HepG2 (cell line): ENCODE measurements around the gene HAGH. TPM values are rescaled to one million over a fixed set of nuclear protein-coding genes. Genes with fewer than 3 reads are reported as not detected.

Experiments
- ATAC-seq: fragments of 200-7000 bp; cut with Tn5 transposase; 3 replicates; pipeline ENCODE4 v1.9.1; 2020; ENCODE audit warnings: mild to moderate bottlenecking, moderate library complexity
- BruUV-seq: library from RNA; stranded (reverse); fragments of 400-500 nt; replicated peaks from 2 replicates; lab custom pipeline; 2021; lab: Mats Ljungman, UMichigan
- CTCF ChIA-PET: fragments of 300-600 bp; formaldehyde crosslinking; extraction: SDS; loops from one replicate; lab custom pipeline; 2021; ENCODE audit warnings: low total read pairs, inconsistent platforms, low intra/inter-chr PET ratio; lab: Yijun Ruan, JAX
- POLR2A ChIA-PET: fragments of 350-600 bp; sonication (Branson Sonifier 250); formaldehyde crosslinking; loops from one replicate; lab custom pipeline; 2020; ENCODE audit warnings: antibody characterized with exemption, inconsistent platforms; lab: Yijun Ruan, JAX
- DNase-seq: peaks from one replicate; pipeline ENCODE4 v3.0.0-alpha.2; 2015; ENCODE audit warnings: low spot score
- FAIRE-seq: peaks from 3 replicates; lab custom pipeline; 2011; peaks lifted over from hg19 to GRCh38; lab: Jason Lieb, UNC
- H2AFZ ChIP-seq: one replicate; pipeline ENCODE4 v1.6.1; 2011; ENCODE audit warnings: low read length, inconsistent platforms
- H3K27ac ChIP-seq: fragments of 300-600 bp; 3 replicates; pipeline ENCODE4 v1.8.0; 2011; ENCODE audit warnings: mixed run types, mild to moderate bottlenecking, mixed read lengths, low read length, inconsistent platforms; ENCODE audit not compliant: insufficient read depth; ENCODE audit errors: extremely low read length
- H3K27me3 ChIP-seq, 2 experiments: fragments of 200-600 bp in 1 of 2; 2 replicates in 1 of 2; 3 replicates in 1 of 2; pipeline versions ENCODE4 v1.6.0 to v1.8.0; 2011; ENCODE audit warnings: low read length in 2 of 2, mild to moderate bottlenecking in 2 of 2, moderate library complexity in 2 of 2, inconsistent platforms in 1 of 2; ENCODE audit not compliant: insufficient read depth in 2 of 2, control insufficient read depth in 1 of 2
- H3K36me3 ChIP-seq, 2 experiments: fragments of 200-600 bp in 1 of 2; replicated peaks in 1 of 2; 2 replicates in 1 of 2; 3 replicates in 1 of 2; pipeline versions ENCODE4 v1.5.1 to v1.8.0; 2011; ENCODE audit warnings: low read length in 2 of 2, inconsistent platforms in 1 of 2; ENCODE audit not compliant: insufficient read depth in 2 of 2, control insufficient read depth in 1 of 2
- H3K4me1 ChIP-seq: 2 replicates; pipeline ENCODE4 v1.5.1; 2012; ENCODE audit warnings: low read length, inconsistent platforms; ENCODE audit not compliant: insufficient read depth
- H3K4me2 ChIP-seq: 2 replicates; pipeline ENCODE4 v1.6.0; 2011; ENCODE audit warnings: low read depth, low read length, inconsistent platforms
- H3K4me3 ChIP-seq, 3 experiments: fragments of 200-600 bp in 1 of 3; sonication (generic), shearing (Covaris generic) in 1 of 3; replicated peaks in 1 of 3; 2 replicates each; pipeline ENCODE4 v1.5.1; 2011 to 2016; ENCODE audit warnings: low read length in 3 of 3, inconsistent platforms in 2 of 3, low read depth in 2 of 3, mild to moderate bottlenecking in 2 of 3, control low read depth in 1 of 3, mixed read lengths in 1 of 3; ENCODE audit not compliant: insufficient read depth in 1 of 3
- H3K79me2 ChIP-seq: one replicate; pipeline ENCODE4 v1.6.1; 2011; ENCODE audit warnings: low read length, inconsistent platforms; ENCODE audit not compliant: insufficient read depth
- H3K9ac ChIP-seq: 2 replicates; pipeline ENCODE4 v1.6.0; 2011; ENCODE audit warnings: mild to moderate bottlenecking, low read depth, low read length, inconsistent platforms; ENCODE audit not compliant: insufficient read depth
- H3K9me3 ChIP-seq: 2 replicates; pipeline ENCODE4 v1.5.1; 2012; ENCODE audit warnings: mild to moderate bottlenecking, low read length
- H4K20me1 ChIP-seq: 2 replicates; pipeline ENCODE4 v1.6.0; 2011; ENCODE audit warnings: inconsistent platforms, mild to moderate bottlenecking, low read length, moderate library complexity; ENCODE audit not compliant: insufficient read depth
- FOXA3 ChIP-seq: IDR thresholded peaks from 2 replicates; pipeline ENCODE4 v1.6.1; 2016; ENCODE audit warnings: missing genetic modification reagents, missing compliant biosample characterization
- FOXK1 ChIP-seq: sonication (generic); formaldehyde crosslinking; IDR thresholded peaks from 2 replicates; pipeline ENCODE4 v1.4.0; 2020; ENCODE audit warnings: low read depth, missing genetic modification reagents, borderline replicate concordance
- GABPB1 ChIP-seq: IDR thresholded peaks from 2 replicates; pipeline ENCODE4 v1.6.1; 2016; ENCODE audit warnings: mild to moderate bottlenecking, missing genetic modification reagents, moderate library complexity, missing compliant biosample characterization
- NFIC ChIP-seq: IDR thresholded peaks from 2 replicates; pipeline ENCODE4 v1.6.1; 2012; ENCODE audit warnings: mild to moderate bottlenecking, low read length, inconsistent platforms
- RARA ChIP-seq: IDR thresholded peaks from 2 replicates; pipeline ENCODE4 v1.6.1; 2016; ENCODE audit warnings: missing genetic modification reagents, missing compliant biosample characterization
- RBFOX2 ChIP-seq: fragments of 200-400 bp; formaldehyde crosslinking; IDR thresholded peaks from 2 replicates; pipeline ENCODE4 v1.6.1; 2017; ENCODE audit warnings: low read depth, mild to moderate bottlenecking, low read length
- RORA ChIP-seq: sonication (generic); formaldehyde crosslinking; IDR thresholded peaks from 2 replicates; pipeline ENCODE4 v1.5.0; 2020; ENCODE audit warnings: mild to moderate bottlenecking, missing genetic modification reagents, moderate library complexity
- SETDB1 ChIP-seq: sonication (generic); formaldehyde crosslinking; IDR thresholded peaks from 2 replicates; pipeline ENCODE4 v1.5.1; 2020; ENCODE audit warnings: missing genetic modification reagents, mild to moderate bottlenecking, borderline replicate concordance
- TRIM24 ChIP-seq: sonication (generic); formaldehyde crosslinking; IDR thresholded peaks from 2 replicates; pipeline ENCODE4 v1.8.0; 2022; ENCODE audit warnings: mild to moderate bottlenecking, missing genetic modification reagents
- ZNF343 ChIP-seq: sonication (generic); formaldehyde crosslinking; IDR thresholded peaks from 2 replicates; pipeline ENCODE4 v1.4.0; 2020; ENCODE audit warnings: mild to moderate bottlenecking, missing genetic modification reagents
- ZNF879 ChIP-seq: sonication (generic); formaldehyde crosslinking; IDR thresholded peaks from 2 replicates; pipeline ENCODE4 v1.8.1; 2023; ENCODE audit warnings: missing genetic modification reagents
- WGBS: methylation state at CpG from one replicate; pipeline ENCODE4 v1.1.6; 2017; ENCODE audit warnings: low lambda C conversion rate; 5-methylcytosine and 5-hydroxymethylcytosine counted together
- in situ Hi-C: cut with HindIII; loops from 2 replicates; pipeline ENCODE4 v1.10.0; 2017; ENCODE audit warnings: low pct_unique_long_range_greater_than_20kb; ENCODE audit not compliant: extremely low pct_ligation_motif_present
- intact Hi-C: fragments of 100-400 bp; cut with micrococcal nuclease; formaldehyde crosslinking; loops from one replicate; pipeline ENCODE4 v1.10.0; 2022; ENCODE audit not compliant: unreplicated experiment
- polyA plus RNA-seq, 8 experiments: library from polyadenylated mRNA; depleted of rRNA in 3 of 8; stranded (reverse) in 7 of 8; unstranded in 1 of 8; fragments of >200 nt; fragmentation: Illumina TruSeq in 4 of 8; extraction: Trizol in 4 of 8; gene quantifications; 2 replicates each; pipeline versions ENCODE4 v1.2.1 to v1.2.3, GENCODE V29; 2011 to 2016; ENCODE audit warnings: low read depth in 4 of 8, missing spikeins in 1 of 8, mixed read lengths in 1 of 8; ENCODE audit not compliant: insufficient read depth in 1 of 8
- total RNA-seq, 5 experiments: library from RNA; depleted of rRNA; stranded (reverse); fragments of >200 nt; fragmentation: Illumina TruSeq; extraction: Trizol; gene quantifications; 2 replicates each; pipeline ENCODE4 v1.2.3, GENCODE V29; 2016; ENCODE audit warnings: low read depth in 1 of 5
- TF ChIP-seq, protein P1 (sequence below): sonication (generic); formaldehyde crosslinking; IDR thresholded peaks from 2 replicates; pipeline ENCODE4 v1.4.0; 2020; ENCODE audit warnings: missing genetic modification reagents
- TF ChIP-seq, protein P2 (sequence below): IDR thresholded peaks from 2 replicates; pipeline ENCODE4 v1.6.1; 2012; ENCODE audit warnings: low read depth, low read length, improper control_type of control experiment

Gene HAGH
- total and polyA plus RNA-seq, 2 of the 13 experiments (the other 11 are each of a cell fraction or from before 2014, with no cell fraction given): 70.4 to 95.4 TPM

DNA sequence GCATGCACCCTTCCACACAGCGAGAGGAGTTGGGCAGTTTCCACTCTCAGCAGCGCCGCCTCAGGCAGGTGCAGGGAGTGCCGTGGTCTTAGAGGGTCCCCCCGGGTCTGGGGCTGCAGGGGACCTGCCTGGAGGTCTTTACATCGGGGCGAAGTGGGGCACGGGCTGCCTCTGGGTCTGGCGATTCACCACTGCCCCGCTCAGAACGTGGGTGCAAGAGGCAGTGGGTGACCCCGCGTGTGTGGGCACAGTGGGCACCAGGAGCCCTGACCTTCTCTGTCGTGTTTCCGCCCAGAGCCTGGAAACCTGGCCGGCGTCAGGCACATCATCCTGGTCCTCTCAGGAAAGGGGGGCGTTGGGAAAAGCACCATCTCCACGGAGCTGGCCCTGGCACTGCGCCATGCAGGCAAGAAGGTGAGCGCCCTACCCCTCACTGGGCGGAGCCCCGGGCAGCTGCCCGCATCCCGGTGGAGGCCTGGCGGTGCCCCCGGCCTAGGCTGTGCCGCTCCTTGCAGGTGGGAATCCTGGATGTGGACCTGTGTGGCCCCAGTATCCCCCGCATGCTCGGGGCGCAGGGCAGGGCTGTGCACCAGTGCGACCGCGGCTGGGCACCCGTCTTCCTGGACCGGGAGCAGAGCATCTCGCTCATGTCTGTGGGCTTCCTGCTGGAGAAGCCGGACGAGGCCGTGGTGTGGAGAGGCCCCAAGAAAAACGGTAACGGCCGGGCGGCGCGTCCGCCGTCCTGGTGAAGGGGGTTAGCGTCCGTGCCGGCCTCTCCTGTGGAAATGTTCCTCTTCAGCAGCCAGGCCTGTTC, 40.2 kb downstream of the HAGH start:
- no peak overlapping the region for H3K27ac ChIP-seq
- POLR2A ChIA-PET: no interaction called here
- H3K27me3 ChIP-seq: peaks cover 0 to 2% of the 10 kb centered on the region in 2 experiments; a peak in 1 of 5 replicates
- peaks cover 4% of the 10 kb centered on the region; the same call in 1 of the 2 replicates for H4K20me1 ChIP-seq
- WGBS: 98% methylated on average over 11 of the region's 51 CpGs
- no TSS peak for BruUV-seq
- peaks cover 26% of the 10 kb centered on the region for H3K79me2 ChIP-seq
- no peak overlapping the region for H3K9ac ChIP-seq
- no peak overlapping the region for H3K4me3 ChIP-seq
- TF ChIP-seq RBFOX2 (0 out of 2 replicates have a peak, but pooled peaks have one; percentile 31), GABPB1 (CRISPR knock-in tag) (peak; percentile 5; the same call in 1 of the 2 replicates), ZNF879 (CRISPR knock-in tag) (no peak)
- H2AFZ ChIP-seq: no peak overlapping the region
- no peak for FAIRE-seq
- no peak overlapping the region for H3K4me2 ChIP-seq
- no peak for DNase-seq
- peaks cover 4 to 7% of the 10 kb centered on the region in 2 experiments; a peak in 3 of 5 replicates for H3K36me3 ChIP-seq
- in situ Hi-C loops (no loop called here), intact Hi-C loops (no loop called here)
- CTCF ChIA-PET: no interaction called here
- no peak for ATAC-seq
- peaks cover 10% of the 10 kb centered on the region for H3K4me1 ChIP-seq
- H3K9me3 ChIP-seq: no peaks in the 10 kb centered on the region

- in situ Hi-C loops: no loop called here
- no peak for FAIRE-seq
- 100% methylated on average over 1 of the region's 14 CpGs for WGBS
- POLR2A ChIA-PET: no interaction called here
- H2AFZ ChIP-seq: no peak overlapping the region
- peaks cover 0 to 2% of the 10 kb centered on the region in 2 experiments; a peak in 1 of 5 replicates for H3K27me3 ChIP-seq
- peaks cover 26% of the 10 kb centered on the region for H3K79me2 ChIP-seq
- no peak for DNase-seq
- no peak overlapping the region for H3K27ac ChIP-seq
- no peak for ATAC-seq
- peaks cover 16% of the 10 kb centered on the region for H3K4me1 ChIP-seq
- H4K20me1 ChIP-seq: peaks cover 4% of the 10 kb centered on the region; the same call in 1 of the 2 replicates
- no peaks in the 10 kb centered on the region for H3K9me3 ChIP-seq
- BruUV-seq: no TSS peak
- peaks cover 4 to 7% of the 10 kb centered on the region in 2 experiments; a peak in 3 of 5 replicates for H3K36me3 ChIP-seq
- intact Hi-C loops: no loop called here
- H3K4me3 ChIP-seq: no peak overlapping the region
- H3K9ac ChIP-seq: no peak overlapping the region
- CTCF ChIA-PET: no interaction called here
- no peak overlapping the region for H3K4me2 ChIP-seq
- TF ChIP-seq TRIM24 (CRISPR knock-in tag) (no peak), NFIC (no peak), SETDB1 (CRISPR knock-in tag) (no peak), FOXK1 (CRISPR knock-in tag) (no peak), ZNF343 (CRISPR knock-in tag) (no peak), RORA (CRISPR knock-in tag) (no peak), FOXA3 (CRISPR knock-in tag) (no peak), RARA (CRISPR knock-in tag) (no peak)
- TF ChIP-seq, protein P1, sequence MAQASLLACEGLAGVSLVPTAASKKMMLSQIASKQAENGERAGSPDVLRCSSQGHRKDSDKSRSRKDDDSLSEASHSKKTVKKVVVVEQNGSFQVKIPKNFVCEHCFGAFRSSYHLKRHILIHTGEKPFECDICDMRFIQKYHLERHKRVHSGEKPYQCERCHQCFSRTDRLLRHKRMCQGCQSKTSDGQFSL (CRISPR knock-in tag): no peak
- TF ChIP-seq, protein P2, sequence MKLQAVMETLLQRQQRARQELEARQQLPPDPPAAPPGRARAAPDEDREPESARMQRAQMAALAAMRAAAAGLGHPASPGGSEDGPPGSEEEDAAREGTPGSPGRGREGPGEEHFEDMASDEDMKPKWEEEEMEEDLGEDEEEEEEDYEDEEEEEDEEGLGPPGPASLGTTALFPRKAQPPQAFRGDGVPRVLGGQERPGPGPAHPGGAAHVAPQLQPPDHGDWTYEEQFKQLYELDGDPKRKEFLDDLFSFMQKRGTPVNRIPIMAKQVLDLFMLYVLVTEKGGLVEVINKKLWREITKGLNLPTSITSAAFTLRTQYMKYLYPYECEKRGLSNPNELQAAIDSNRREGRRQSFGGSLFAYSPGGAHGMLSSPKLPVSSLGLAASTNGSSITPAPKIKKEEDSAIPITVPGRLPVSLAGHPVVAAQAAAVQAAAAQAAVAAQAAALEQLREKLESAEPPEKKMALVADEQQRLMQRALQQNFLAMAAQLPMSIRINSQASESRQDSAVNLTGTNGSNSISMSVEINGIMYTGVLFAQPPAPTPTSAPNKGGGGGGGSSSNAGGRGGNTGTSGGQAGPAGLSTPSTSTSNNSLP: no peak
Measured at GRCh38 chr16:1785846-1786170, 40.8 kb downstream of the HAGH start.
